Testis (tissue), 3 donors: ENCODE measurements around the gene CPXM2. TPM values are rescaled to one million over a fixed set of nuclear protein-coding genes. Genes with fewer than 3 reads are reported as not detected.

Source experiments
- DNase-seq: peaks from one replicate; pipeline ENCODE4 v3.0.0-alpha.2; 2019
- H3K27ac ChIP-seq, 2 donors: fragments of 200-600 bp; sonication (generic); one replicate each; pipeline ENCODE4 v1.5.1; 2019
- H3K27me3 ChIP-seq: fragments of 200-600 bp; sonication (generic); one replicate; pipeline ENCODE4 v1.5.1; 2019
- H3K36me3 ChIP-seq: fragments of 200-600 bp; sonication (generic); one replicate; pipeline ENCODE4 v1.5.1; 2017; ENCODE audit warnings: low read depth; ENCODE audit errors: missing control alignments
- H3K4me1 ChIP-seq: fragments of 200-600 bp; sonication (generic); one replicate; pipeline ENCODE4 v1.5.1; 2019
- H3K4me3 ChIP-seq, 2 donors: fragments of 200-600 bp; sonication (generic); one replicate each; pipeline ENCODE4 v1.5.1; 2017 to 2019
- H3K9me3 ChIP-seq: fragments of 200-600 bp; sonication (generic); one replicate; pipeline ENCODE4 v1.5.1; 2017
- CTCF ChIP-seq, 3 experiments: fragments of 450-650 bp in 2 of 3; fragments of 200-600 bp in 1 of 3; sonication (generic) in 1 of 3; IDR thresholded peaks; one replicate each; pipeline ENCODE4 v1.5.1; 2016 to 2019; ENCODE audit warnings: antibody characterized with exemption in 3 of 3, mild to moderate bottlenecking in 2 of 3, moderate library complexity in 1 of 3
- POLR2A ChIP-seq: fragments of 450-650 bp; IDR thresholded peaks from one replicate; pipeline ENCODE4 v1.6.1; 2017; ENCODE audit warnings: antibody characterized with exemption, mild to moderate bottlenecking, moderate library complexity
- WGBS, 2 donors: methylation state at CpG; one replicate each; pipeline ENCODE4 v1.1.5; 2018; 5-methylcytosine and 5-hydroxymethylcytosine counted together
- intact Hi-C: fragments of 100-400 bp; cut with DNase I; formaldehyde crosslinking; loops from one replicate; pipeline ENCODE4 v1.15.1; 2023; ENCODE audit warnings: low total_unique reads
- polyA plus RNA-seq: library from polyadenylated mRNA; stranded (reverse); fragments of 350-450 nt; fragmentation: Illumina TruSeq; extraction: RNeasy Lipid Tissue Mini Kit (QIAGEN cat#74804); gene quantifications from one replicate; pipeline ENCODE4 v1.2.3, GENCODE V29; 2014; ENCODE audit warnings: low read depth, low replicate concordance; ENCODE audit not compliant: insufficient read depth
- total RNA-seq, 2 donors: library from RNA; depleted of rRNA; stranded (reverse); fragments of >200 nt; gene quantifications; one replicate each; pipeline ENCODE4 v1.2.3, GENCODE V29; 2016

The CPXM2 gene
- total and polyA plus RNA-seq, 3 donors from 2014 or later, result 16.0 to 40.0 (median 17.5) TPM

GRCh38 chr10:123809632-123810031 is 82.0 kb downstream of the CPXM2 start:
- Histone ChIP-seq H3K4me3 (no peak overlapping the region), H3K27me3 (no peaks in the 10 kb centered on the region), H3K27ac (no peak overlapping the region), H3K36me3 (no peaks in the 10 kb centered on the region), H3K4me1 (no peaks in the 10 kb centered on the region), H3K9me3 (no peaks in the 10 kb centered on the region)
- DNase-seq, result no peak
- intact Hi-C loops, result no loop called here
- TF ChIP-seq CTCF (IDR thresholded peaks at IDR 0.05) (no peak), POLR2A (no peak)

GRCh38 chr10:123808906-123809305 is 82.7 kb downstream of the CPXM2 start:
- Histone ChIP-seq H3K27ac (no peak overlapping the region), H3K4me3 (no peak overlapping the region), H3K4me1 (no peaks in the 10 kb centered on the region), H3K27me3 (no peaks in the 10 kb centered on the region), H3K9me3 (no peaks in the 10 kb centered on the region), H3K36me3 (no peaks in the 10 kb centered on the region)
- no peak for TF ChIP-seq CTCF (IDR thresholded peaks at IDR 0.05)
- TF ChIP-seq POLR2A, result no peak
- intact Hi-C loops, result no loop called here
- 67 to 76% methylated on average over 6 of the region's 6 CpGs for WGBS, 2 donors
- no peak for DNase-seq

GRCh38 chr10:123808286-123808685 is 83.3 kb downstream of the CPXM2 start:
- Histone ChIP-seq H3K4me1 (no peaks in the 10 kb centered on the region), H3K4me3 (no peak overlapping the region), H3K27ac (no peak overlapping the region), H3K9me3 (no peaks in the 10 kb centered on the region), H3K27me3 (no peaks in the 10 kb centered on the region), H3K36me3 (no peaks in the 10 kb centered on the region)
- no peak for DNase-seq
- 66 to 71% methylated on average over 2 of the region's 2 CpGs for WGBS, 2 donors
- intact Hi-C loops, result no loop called here
- TF ChIP-seq POLR2A (no peak), CTCF (IDR thresholded peaks at IDR 0.05) (no peak)

- TF ChIP-seq POLR2A, result no peak
- no peak for TF ChIP-seq CTCF (IDR thresholded peaks at IDR 0.05)
- WGBS, 2 donors, result 40 to 49% methylated on average over 5 of the region's 5 CpGs
- intact Hi-C loops, result no loop called here
- no peaks in the 10 kb centered on the region for H3K4me1 ChIP-seq
- H3K4me3 ChIP-seq, result no peak overlapping the region
- no peak overlapping the region for H3K27ac ChIP-seq
- no peaks in the 10 kb centered on the region for H3K27me3 ChIP-seq
- H3K9me3 ChIP-seq, result no peaks in the 10 kb centered on the region
- H3K36me3 ChIP-seq, result no peaks in the 10 kb centered on the region
- no peak for DNase-seq
Measured at GRCh38 chr10:123807444-123808035, 84.1 kb downstream of the CPXM2 start.

GRCh38 chr10:123804716-123805115 is 86.9 kb downstream of the CPXM2 start:
- peaks cover 4% of the 10 kb centered on the region for H3K4me1 ChIP-seq
- H3K27me3 ChIP-seq, result no peaks in the 10 kb centered on the region
- H3K4me3 ChIP-seq, result no peak overlapping the region
- 76 to 81% methylated on average over 3 of the region's 3 CpGs for WGBS, 2 donors
- H3K27ac ChIP-seq, result no peak overlapping the region
- no peak for TF ChIP-seq CTCF (IDR thresholded peaks at IDR 0.05)
- H3K9me3 ChIP-seq, result no peaks in the 10 kb centered on the region
- no peaks in the 10 kb centered on the region for H3K36me3 ChIP-seq
- DNase-seq, result no peak
- intact Hi-C loops, result no loop called here
